HCT116 (cell line): Measurements from ENCODE around the gene CASTOR2. TPM values are rescaled to one million over a fixed set of nuclear protein-coding genes. Genes with fewer than 3 reads are reported as not detected.

ENCODE experiments used
- ATAC-seq: fragments of 200-7000 bp; cut with Tn5 transposase; 2 replicates; pipeline ENCODE4 v1.9.1; 2020; ENCODE audit warnings: mild to moderate bottlenecking, moderate library complexity
- BruUV-seq: library from RNA; stranded (reverse); fragments of 400-500 nt; replicated peaks from 2 replicates; lab custom pipeline; 2021; lab: Mats Ljungman, UMichigan
- CTCF ChIA-PET: fragments of 300-600 bp; sonication (Branson Sonifier 250); formaldehyde crosslinking; loops from one replicate; lab custom pipeline; 2021; ENCODE audit warnings: antibody characterized with exemption; lab: Charles Lee
- POLR2A ChIA-PET: fragments of 300-600, 350-600 bp; sonication (Branson Sonifier 250); formaldehyde crosslinking; loops from one replicate; lab custom pipeline; 2021; ENCODE audit warnings: antibody characterized with exemption; lab: Charles Lee
- RAD21 ChIA-PET, 2 experiments: fragments of 300-600 bp; sonication (Branson Sonifier 250); formaldehyde crosslinking; loops; one replicate each; lab custom pipeline; 2023; ENCODE audit warnings: low total read pairs in 2 of 2; ENCODE audit not compliant: uncharacterized antibody in 2 of 2, unreplicated experiment in 2 of 2, low non-redundant PET in 1 of 2; lab: Charles Lee
- DNase-seq: peaks from one replicate; pipeline ENCODE4 v3.0.0-alpha.2; 2010; ENCODE audit warnings: low read depth, low spot score
- H2AFZ ChIP-seq: fragments of 200-600 bp; shearing (Covaris generic), sonication (generic); 2 replicates; pipeline ENCODE4 v1.6.1; 2017; ENCODE audit warnings: low read depth, mixed run types, mixed read lengths, antibody characterized with exemption, low read length; ENCODE audit not compliant: poor library complexity, severe bottlenecking
- H3K27ac ChIP-seq: 2 replicates; pipeline ENCODE4 v1.5.1; 2012; ENCODE audit warnings: low read depth, low read length
- H3K27me3 ChIP-seq: fragments of 200-600 bp; sonication (generic); 2 replicates; pipeline ENCODE4 v1.6.1; 2016; ENCODE audit warnings: mixed run types, low read length, mixed read lengths; ENCODE audit not compliant: insufficient read depth
- H3K36me3 ChIP-seq, 2 experiments: fragments of 200-500 bp in 1 of 2; fragments of 200-600 bp in 1 of 2; sonication (Bioruptor generic) in 1 of 2; sonication (generic) in 1 of 2; 2 replicates each; pipeline versions ENCODE4 v1.5.1 to v1.6.1; 2014 to 2016; ENCODE audit warnings: low read length in 2 of 2, inconsistent platforms in 1 of 2, mixed read lengths in 1 of 2, mixed run types in 1 of 2; ENCODE audit not compliant: insufficient read depth in 2 of 2, control insufficient read depth in 1 of 2
- H3K4me1 ChIP-seq, 2 experiments: fragments of 200-600 bp in 1 of 2; sonication (generic) in 1 of 2; 2 replicates each; pipeline versions ENCODE4 v1.5.1 to v1.6.1; 2012 to 2017; ENCODE audit warnings: low read length in 2 of 2, inconsistent platforms in 1 of 2, mild to moderate bottlenecking in 1 of 2, mixed read lengths in 1 of 2, mixed run types in 1 of 2, moderate library complexity in 1 of 2; ENCODE audit not compliant: insufficient read depth in 2 of 2, control insufficient read depth in 1 of 2
- H3K4me2 ChIP-seq: fragments of 200-600 bp; sonication (generic); 2 replicates; pipeline ENCODE4 v1.6.1; 2017; ENCODE audit warnings: mixed run types, low read length, mixed read lengths
- H3K4me3 ChIP-seq, 2 experiments: fragments of 200-600 bp in 1 of 2; sonication (generic) in 1 of 2; replicated peaks in 1 of 2; 2 replicates each; pipeline ENCODE4 v1.5.1; 2011 to 2016; ENCODE audit warnings: low read length in 2 of 2, control low read depth in 1 of 2, low read depth in 1 of 2, mild to moderate bottlenecking in 1 of 2, mixed read lengths in 1 of 2, mixed run types in 1 of 2
- H3K79me2 ChIP-seq: fragments of 200-600 bp; sonication (generic); 2 replicates; pipeline ENCODE4 v1.6.1; 2017; ENCODE audit warnings: mild to moderate bottlenecking, mixed run types, low read length, moderate library complexity, mixed read lengths; ENCODE audit not compliant: insufficient read depth
- H3K9ac ChIP-seq: fragments of 200-600 bp; sonication (generic); 2 replicates; pipeline ENCODE4 v1.6.1; 2016; ENCODE audit warnings: low read length, mixed read lengths
- H3K9me2 ChIP-seq: fragments of 200-600 bp; sonication (generic), shearing (Covaris generic); 2 replicates; pipeline ENCODE4 v1.6.1; 2017; ENCODE audit warnings: mixed run types, mild to moderate bottlenecking, moderate library complexity; ENCODE audit not compliant: insufficient read depth
- H3K9me3 ChIP-seq, 2 experiments: fragments of 200-500 bp in 1 of 2; fragments of 200-600 bp in 1 of 2; sonication (Bioruptor generic) in 1 of 2; sonication (generic) in 1 of 2; 2 replicates each; pipeline ENCODE4 v1.6.1; 2014 to 2017; ENCODE audit warnings: low read length in 2 of 2, mixed read lengths in 2 of 2, inconsistent platforms in 1 of 2, low read depth in 1 of 2, mild to moderate bottlenecking in 1 of 2, mixed run types in 1 of 2, moderate library complexity in 1 of 2; ENCODE audit not compliant: control insufficient read depth in 1 of 2, insufficient read depth in 1 of 2
- H4K20me1 ChIP-seq: fragments of 200-600 bp; sonication (generic), shearing (Covaris generic); 2 replicates; pipeline ENCODE4 v1.6.1; 2017; ENCODE audit warnings: mixed run types, mild to moderate bottlenecking, moderate library complexity; ENCODE audit not compliant: insufficient read depth
- CBX3 ChIP-seq: IDR thresholded peaks from 2 replicates; pipeline ENCODE4 v1.6.1; 2012; ENCODE audit warnings: low read depth
- CEBPB ChIP-seq: IDR thresholded peaks from 2 replicates; pipeline ENCODE4 v1.6.1; 2012; ENCODE audit warnings: low read depth
- ELF1 ChIP-seq: IDR thresholded peaks from 2 replicates; pipeline ENCODE4 v1.6.1; 2012; ENCODE audit warnings: low read depth, borderline replicate concordance
- POLR2AphosphoS5 ChIP-seq: IDR thresholded peaks from 2 replicates; pipeline ENCODE4 v1.6.1; 2011; ENCODE audit warnings: mild to moderate bottlenecking, low read depth, low read length, moderate library complexity
- REST ChIP-seq: IDR thresholded peaks from 2 replicates; pipeline ENCODE4 v1.6.1; 2012; ENCODE audit warnings: low read depth
- SIN3A ChIP-seq: IDR thresholded peaks from 2 replicates; pipeline ENCODE4 v1.6.1; 2012; ENCODE audit warnings: low read depth
- SP1 ChIP-seq: IDR thresholded peaks from 2 replicates; pipeline ENCODE4 v1.6.1; 2012; ENCODE audit warnings: low read depth
- SRF ChIP-seq: IDR thresholded peaks from 2 replicates; pipeline ENCODE4 v1.6.1; 2012; ENCODE audit warnings: low read depth
- TCF7L2 ChIP-seq: IDR thresholded peaks from 2 replicates; pipeline ENCODE4 v1.7.0; 2011; ENCODE audit warnings: borderline replicate concordance, inconsistent platforms; ENCODE audit not compliant: insufficient read depth, insufficient read length; ENCODE audit errors: extremely low read depth
- ZNF274 ChIP-seq: fragments of 200-500 bp; sonication (Bioruptor generic); IDR thresholded peaks from 2 replicates; pipeline ENCODE4 v1.6.1; 2014; ENCODE audit warnings: mild to moderate bottlenecking, low read depth, low read length, inconsistent platforms
- intact Hi-C: fragments of 100-400 bp; cut with micrococcal nuclease; formaldehyde crosslinking; loops from 2 replicates; pipeline ENCODE4 v1.10.0; 2022
- total RNA-seq: library from RNA; stranded (reverse); gene quantifications from one replicate; pipeline ENCODE4 v1.2.1, GENCODE V29; 2021; ENCODE audit not compliant: unreplicated experiment

CASTOR2 gene
- total RNA-seq, 1 experiment from 2014 or later = 9.4 TPM

- Histone ChIP-seq H3K9ac (no peak overlapping the region), H3K4me3 (no peak overlapping the region), H3K27me3 (no peaks in the 10 kb centered on the region), H3K36me3 (peaks cover 0 to 16% of the 10 kb centered on the region in 2 experiments; a peak in 1 of 4 replicates), H3K27ac (no peak overlapping the region), H3K9me3 (no peaks in the 10 kb centered on the region), H2AFZ (no peak overlapping the region), H3K79me2 (no peaks in the 10 kb centered on the region), H3K9me2 (no peaks in the 10 kb centered on the region), H3K4me2 (no peak overlapping the region), H4K20me1 (no peaks in the 10 kb centered on the region), H3K4me1 (no peaks in the 10 kb centered on the region)
- RAD21 ChIA-PET = interaction anchor here in 1 of 2 experiments (0.7 kb wide), 1 partner anchor 537 kb away, joined by 3 read pairs; no protein-coding TSS in a partner anchor
- TF ChIP-seq ELF1 = no peak
- ATAC-seq = no peak
- CTCF ChIA-PET = no interaction called here
- intact Hi-C loops = no loop called here
- no peak for DNase-seq
- BruUV-seq = TSS peak; percentile 20
- POLR2A ChIA-PET = no interaction called here
Observed at GRCh38 chr7:75048435-75049379, 84.2 kb downstream of the CASTOR2 start.

GRCh38 chr7:75049817-75050216 is 85.3 kb downstream of the CASTOR2 start:
- intact Hi-C loops = no loop called here
- CTCF ChIA-PET = no interaction called here

More at GRCh38 chr7:75049817-75050216, 85.3 kb downstream of the CASTOR2 start:
- Histone ChIP-seq H3K9me2 (no peaks in the 10 kb centered on the region), H3K36me3 (peaks cover under 1 to 17% of the 10 kb centered on the region in 2 experiments; a peak in 3 of 4 replicates), H3K4me1 (no peaks in the 10 kb centered on the region), H4K20me1 (no peaks in the 10 kb centered on the region), H2AFZ (no peak overlapping the region), H3K9ac (no peak overlapping the region), H3K27me3 (no peaks in the 10 kb centered on the region), H3K79me2 (no peaks in the 10 kb centered on the region), H3K9me3 (no peaks in the 10 kb centered on the region), H3K4me2 (no peak overlapping the region), H3K4me3 (no peak overlapping the region), H3K27ac (no peak overlapping the region)
- ChIA-PET POLR2A (no interaction called here), RAD21 (no interaction called here)
- TF ChIP-seq POLR2AphosphoS5 = no peak
- TF ChIP-seq SIN3A = no peak
- TF ChIP-seq CBX3 = no peak
- TF ChIP-seq ZNF274 = no peak
- no peak for TF ChIP-seq SP1
- TF ChIP-seq TCF7L2 = no peak
- no peak for TF ChIP-seq CEBPB
- TF ChIP-seq SRF = no peak
- no peak for TF ChIP-seq REST
- no peak for DNase-seq
- no TSS peak for BruUV-seq
- ATAC-seq = no peak
